Heart left ventricle (tissue), 13 donors: ENCODE measurements around the gene TSR1.

Experiments used
- CTCF ChIP-seq, 12 donors: fragments of 200-600 bp; sonication (generic) in 4 of 12; IDR thresholded peaks; one replicate each; pipeline versions ENCODE4 v1.5.0 to v1.8.0; 2018 to 2022; ENCODE audit warnings: antibody characterized with exemption in 12 of 12, mild to moderate bottlenecking in 5 of 12
- POLR2A ChIP-seq, 2 donors: fragments of 450-650 bp; IDR thresholded peaks; one replicate each; pipeline ENCODE4 v1.6.1; 2017; ENCODE audit warnings: antibody characterized with exemption in 2 of 2, mild to moderate bottlenecking in 2 of 2, moderate library complexity in 2 of 2
- donor health status: ischemic (EF 13 %, LVEDD 7.1; RV severe dilation, severe dysfunction).
- donor health status: DM: no; HTN: yes; CAD: no.
- donor health status: DM: no; HTN: no; CAD: no.
- donor health status: ischemic (EF 25% LVEDD 6.9; RV normal size, moderate dysfunction).
- donor health status: ischemic (EF 25% LVEDD 5.7; RV mildly dilated, moderate dysfunction).
- donor health status: ischemic (EF 35%, LVEDD 5.7; RV mildly dilated, moderate dysfunction).
- donor health status: nonischemic (EF 11% LVEDD 7.7; RV severe dilation, severe dysfunction).
- donor health status: DM: yes; HTN: yes; CAD: no.
- donor health status: PGD.
- donor health status: ischemic (EF 29% LVEDD 5.4; RV normal size, mild dysfunction).
- donor health status: nonischemic (EF 23%, LVEDD 6.1; RV moderate dilation, normal function).

DNA sequence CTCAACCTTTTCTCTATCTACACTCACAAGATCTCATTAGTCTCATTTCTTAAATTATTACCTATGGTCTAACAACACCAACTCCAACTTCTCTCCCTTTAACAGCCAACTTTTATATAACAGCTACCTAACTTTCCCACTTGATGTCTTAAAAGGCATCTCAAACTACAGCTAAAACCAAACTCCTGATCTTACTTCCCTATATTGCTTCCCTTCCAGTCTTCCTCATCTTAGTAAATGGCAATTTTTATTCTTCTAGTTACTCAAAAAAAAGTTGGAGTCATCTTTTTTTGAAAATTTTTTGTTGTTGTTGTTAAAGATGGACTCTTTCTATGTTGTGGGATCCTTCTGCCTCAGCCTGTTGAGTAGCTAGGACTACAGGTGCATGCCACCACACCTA, 17.2 kb downstream of the TSR1 start:
- TF ChIP-seq CTCF (IDR thresholded peaks at IDR 0.05), result no peak
- no peak for TF ChIP-seq POLR2A (IDR thresholded peaks at IDR 0.05)
